Left lung (tissue), 10 donors: ENCODE results near the gene DSCAML1. TPM values are rescaled to one million over a fixed set of nuclear protein-coding genes. Genes with fewer than 3 reads are reported as not detected.
"Not testable (repeated sequence)": the region's sequence is repeated elsewhere in the genome, so short reads cannot be mapped to it uniquely, and the experiment has no call there.

ENCODE experiments used
- ATAC-seq: fragments of 200-7000 bp; cut with Tn5 transposase; one replicate; pipeline ENCODE4 v1.9.1; 2020; ENCODE audit warnings: moderate library complexity
- DNase-seq, 4 donors: peaks; one replicate each; pipeline ENCODE4 v3.0.0-alpha.2; 2013 to 2020
- H3K27ac ChIP-seq, 2 donors: fragments of 200-600 bp; sonication (generic) in 1 of 2; one replicate each; pipeline versions ENCODE4 v1.5.0 to v1.8.0; 2020 to 2021
- H3K27me3 ChIP-seq, 2 donors: fragments of 200-600 bp; sonication (generic) in 1 of 2; one replicate each; pipeline versions ENCODE4 v1.5.0 to v1.8.0; 2020 to 2021
- H3K36me3 ChIP-seq, 2 donors: fragments of 200-600 bp; sonication (generic) in 1 of 2; one replicate each; pipeline versions ENCODE4 v1.5.0 to v1.8.0; 2020 to 2021
- H3K4me1 ChIP-seq, 2 donors: fragments of 200-600 bp; one replicate each; pipeline ENCODE4 v1.8.0; 2021
- H3K4me3 ChIP-seq, 2 donors: fragments of 200-600 bp; sonication (generic) in 1 of 2; one replicate each; pipeline versions ENCODE4 v1.5.0 to v1.8.0; 2020 to 2021; ENCODE audit warnings: mild to moderate bottlenecking in 1 of 2
- H3K9me3 ChIP-seq, 2 donors: fragments of 200-600 bp; sonication (generic) in 1 of 2; one replicate each; pipeline versions ENCODE4 v1.5.0 to v1.8.0; 2020 to 2021
- CTCF ChIP-seq, 2 donors: fragments of 200-600 bp; sonication (generic) in 1 of 2; IDR thresholded peaks; one replicate each; pipeline versions ENCODE4 v1.5.0 to v1.8.0; 2021; ENCODE audit warnings: antibody characterized with exemption in 2 of 2
- intact Hi-C, 2 donors: fragments of 100-400 bp; cut with DNase I; formaldehyde crosslinking; loops; one replicate each; pipeline versions ENCODE4 v1.11.2 to v1.14.2; 2022
- polyA plus RNA-seq, 6 donors: library from polyadenylated mRNA; unstranded; fragments of 120-200 nt; gene quantifications; one replicate each; pipeline ENCODE4 v1.2.1, GENCODE V29; 2013; ENCODE audit not compliant: insufficient read length in 6 of 6
- total RNA-seq, 2 donors: library from RNA; stranded (reverse); fragmentation: NEBNext Ultra II Directional; extraction: Animal tissue kit (Norgen Biotek cat#: 25700); gene quantifications; one replicate each; pipeline ENCODE4 v1.2.1, GENCODE V29; 2021
- donor health status: DM: no; HTN: yes; CAD: no.
- donor health status: DM: no; HTN: no; CAD: no.

DSCAML1 gene
- total and polyA plus RNA-seq, 8 donors: 0.35 to 1.8 (median 1.2) TPM

- peak overlapping the region in 1 of 2 donors; percentile 92 for H3K27ac ChIP-seq
- TF ChIP-seq CTCF (IDR thresholded peaks at IDR 0.05): no peak
- H3K27me3 ChIP-seq: no peaks in the 10 kb centered on the region
- intact Hi-C loops: no loop called here
- no peaks in the 10 kb centered on the region for H3K9me3 ChIP-seq
- H3K36me3 ChIP-seq: no peaks in the 10 kb centered on the region
- ATAC-seq (peak; percentile 51), DNase-seq (peak in 2 of 4 donors; percentile 78 to 93)
- peaks cover 6 to 53% of the 10 kb centered on the region in 2 donors for H3K4me1 ChIP-seq
- H3K4me3 ChIP-seq: no peak overlapping the region
These were observed 18.3 kb upstream of the DSCAML1 start for GRCh38 chr11:117815262-117815803.

GRCh38 chr11:117814766-117815261 lies 17.8 kb upstream of the DSCAML1 start:
- H3K27ac ChIP-seq: peak overlapping the region in 1 of 2 donors; percentile 92
- intact Hi-C loops: no loop called here
- peaks cover 6 to 53% of the 10 kb centered on the region in 2 donors for H3K4me1 ChIP-seq
- ATAC-seq (no peak), DNase-seq (peak in 1 of 4 donors; percentile 82)
- no peaks in the 10 kb centered on the region for H3K36me3 ChIP-seq
- H3K27me3 ChIP-seq: no peaks in the 10 kb centered on the region
- no peaks in the 10 kb centered on the region for H3K9me3 ChIP-seq
- no peak overlapping the region for H3K4me3 ChIP-seq
- TF ChIP-seq CTCF (IDR thresholded peaks at IDR 0.05): no peak

GRCh38 chr11:117814204-117814765 lies 17.3 kb upstream of the DSCAML1 start:
- Histone ChIP-seq H3K9me3 (no peaks in the 10 kb centered on the region), H3K27me3 (no peaks in the 10 kb centered on the region), H3K4me1 (peaks cover 6 to 54% of the 10 kb centered on the region in 2 donors), H3K27ac (peak overlapping the region in 1 of 2 donors; percentile 92), H3K36me3 (no peaks in the 10 kb centered on the region), H3K4me3 (no peak overlapping the region)
- ATAC-seq (no peak), DNase-seq (no peak)
- no peak for TF ChIP-seq CTCF (IDR thresholded peaks at IDR 0.05)
- intact Hi-C loops: no loop called here

- H3K9me3 ChIP-seq, DNase-seq, H3K27me3 ChIP-seq, H3K36me3 ChIP-seq, intact Hi-C loops, H3K27ac ChIP-seq, ATAC-seq, H3K4me3 ChIP-seq: not testable (repeated sequence)
- H3K4me1 ChIP-seq: peaks cover 0 to 47% of the 10 kb centered on the region in 2 donors
These were observed 13.0 kb upstream of the DSCAML1 start for GRCh38 chr11:117810056-117810451.

GRCh38 chr11:117809236-117810055 lies 12.4 kb upstream of the DSCAML1 start:
- no peak overlapping the region for H3K4me3 ChIP-seq
- TF ChIP-seq CTCF (IDR thresholded peaks at IDR 0.05): peak; percentile 34 to 45
- H3K9me3 ChIP-seq: no peaks in the 10 kb centered on the region
- ATAC-seq: peak; percentile 88
- peak in 3 of 4 donors; percentile 71 to 89 (median 72) for DNase-seq
- H3K27me3 ChIP-seq: no peaks in the 10 kb centered on the region
- intact Hi-C loops: loop anchor here in 1 of 2 donors (5.0 to 10.0 kb wide), 2 partner anchors 243 to 385 kb away; no protein-coding TSS in a partner anchor
- H3K27ac ChIP-seq: no peak overlapping the region
- no peaks in the 10 kb centered on the region for H3K36me3 ChIP-seq
- H3K4me1 ChIP-seq: peaks cover 0 to 45% of the 10 kb centered on the region in 2 donors
